Gastrocnemius medialis (tissue), 4 donors: ENCODE measurements around the gene UBFD1. TPM values are rescaled to one million over a fixed set of nuclear protein-coding genes. Genes with fewer than 3 reads are reported as not detected.

Source experiments
- ATAC-seq, 2 donors: fragments of 150-250 bp; one replicate each; pipeline ENCODE4 v1.9.1; 2016
- DNase-seq, 2 donors: peaks; one replicate each; pipeline ENCODE4 v3.0.0-alpha.2; 2019
- H3K27ac ChIP-seq, 4 donors: fragments of 200-600 bp; sonication (generic); 1 replicate in 1 of 4; 2 replicates in 3 of 4; pipeline ENCODE4 v1.5.1; 2016 to 2018; ENCODE audit warnings: mild to moderate bottlenecking in 2 of 4, moderate library complexity in 1 of 4
- H3K27me3 ChIP-seq, 3 donors: fragments of 200-600 bp; sonication (generic) in 2 of 3; 1 replicate in 1 of 3; 2 replicates in 2 of 3; pipeline versions ENCODE4 v1.5.1 to v1.6.0; 2016 to 2019; ENCODE audit warnings: mild to moderate bottlenecking in 1 of 3, moderate library complexity in 1 of 3
- H3K36me3 ChIP-seq, 2 donors: fragments of 200-600 bp; sonication (generic) in 1 of 2; one replicate each; pipeline ENCODE4 v1.5.1; 2017 to 2018
- H3K4me1 ChIP-seq, 2 donors: fragments of 200-600 bp; sonication (generic) in 1 of 2; one replicate each; pipeline ENCODE4 v1.5.1; 2016 to 2017; ENCODE audit warnings: mild to moderate bottlenecking in 2 of 2
- H3K4me3 ChIP-seq, 4 donors: fragments of 200-600 bp; sonication (generic) in 3 of 4; 1 replicate in 1 of 4; 2 replicates in 3 of 4; pipeline ENCODE4 v1.5.1; 2016 to 2019; ENCODE audit warnings: mild to moderate bottlenecking in 2 of 4
- H3K9me3 ChIP-seq, 3 donors: fragments of 200-600 bp; sonication (generic) in 2 of 3; 1 replicate in 1 of 3; 2 replicates in 2 of 3; pipeline ENCODE4 v1.5.1; 2016 to 2019
- POLR2A ChIP-seq, 2 donors: fragments of 450-650 bp; IDR thresholded peaks; one replicate each; pipeline ENCODE4 v1.6.1; 2017; ENCODE audit warnings: antibody characterized with exemption in 2 of 2, mild to moderate bottlenecking in 2 of 2, moderate library complexity in 2 of 2
- in situ Hi-C, 4 donors: fragments of 200-750 bp; cut with MboI; loops; one replicate each; pipeline versions ENCODE4 v1.15.0 to v1.8.0; 2017; ENCODE audit warnings: low sequenced_read_pairs in 4 of 4
- intact Hi-C: fragments of 100-400 bp; cut with DNase I; formaldehyde crosslinking; loops from one replicate; pipeline ENCODE4 v1.15.1; 2023; ENCODE audit warnings: low total_unique reads
- total RNA-seq, 4 donors: library from RNA; depleted of rRNA; stranded (reverse); fragments of >200 nt; gene quantifications; one replicate each; pipeline versions ENCODE4 v1.1.0 to v1.2.3, GENCODE V29; 2016
- TF ChIP-seq, protein P1 (sequence below), 5 experiments: fragments of 450-650 bp in 3 of 5; fragments of 200-600 bp in 2 of 5; sonication (generic) in 2 of 5; IDR thresholded peaks in 4 of 5; conservative IDR thresholded peaks in 1 of 5; 1 replicate in 4 of 5; 2 replicates in 1 of 5; pipeline ENCODE4 v1.5.1; 2016 to 2019; ENCODE audit warnings: antibody characterized with exemption in 5 of 5, mild to moderate bottlenecking in 3 of 5, moderate library complexity in 3 of 5

UBFD1 gene
- total RNA-seq, 4 donors from 2014 or later, result 133 to 367 (median 317) TPM

DNA sequence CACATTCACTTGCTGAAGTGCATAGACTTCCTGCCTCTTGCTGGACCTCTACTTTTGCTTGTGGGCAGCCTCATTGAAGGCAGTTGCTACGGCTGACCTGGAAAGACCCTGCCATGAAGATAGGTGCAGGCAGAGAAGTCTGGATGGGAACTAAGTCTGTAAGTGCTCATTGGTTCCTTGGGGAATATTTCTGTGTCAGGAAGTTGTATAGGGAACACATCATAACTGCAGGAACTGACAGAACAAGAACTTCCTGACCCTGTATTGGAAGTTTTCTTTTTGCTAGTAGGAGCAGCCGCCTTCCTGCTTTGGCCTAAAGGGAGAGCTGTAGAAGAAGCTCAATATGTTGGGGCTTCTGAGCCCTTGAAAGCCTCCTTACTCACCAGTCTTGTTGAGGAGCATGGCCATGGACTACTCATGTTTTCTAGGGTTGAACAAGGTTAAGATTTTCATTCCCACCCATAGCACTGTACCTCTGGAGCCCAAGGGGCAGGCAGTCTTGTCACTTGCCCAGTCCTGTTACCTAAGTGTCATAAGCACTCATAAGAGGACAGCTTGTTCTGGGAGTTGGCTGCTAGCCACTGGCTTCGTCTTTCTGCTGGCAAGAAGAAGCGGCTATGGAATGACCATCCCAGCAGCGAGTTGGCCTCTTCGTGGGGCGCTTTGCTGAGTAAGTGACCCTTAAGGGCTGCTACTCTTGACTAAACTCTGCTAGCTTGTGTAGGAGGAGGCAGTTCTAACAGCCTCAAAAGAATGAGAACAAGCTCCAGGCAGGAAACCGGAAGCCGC is 7.2 kb downstream of the UBFD1 start:
- DNase-seq (peak; percentile 93 to 99), ATAC-seq (peak; percentile 88 to 89)
- no peaks in the 10 kb centered on the region for H3K9me3 ChIP-seq
- H3K27me3 ChIP-seq, result no peaks in the 10 kb centered on the region
- peak overlapping the region; percentile 89 to 98 (median 96) for H3K27ac ChIP-seq
- in situ Hi-C loops (no loop called here), intact Hi-C loops (no loop called here)
- TF ChIP-seq, protein P1, sequence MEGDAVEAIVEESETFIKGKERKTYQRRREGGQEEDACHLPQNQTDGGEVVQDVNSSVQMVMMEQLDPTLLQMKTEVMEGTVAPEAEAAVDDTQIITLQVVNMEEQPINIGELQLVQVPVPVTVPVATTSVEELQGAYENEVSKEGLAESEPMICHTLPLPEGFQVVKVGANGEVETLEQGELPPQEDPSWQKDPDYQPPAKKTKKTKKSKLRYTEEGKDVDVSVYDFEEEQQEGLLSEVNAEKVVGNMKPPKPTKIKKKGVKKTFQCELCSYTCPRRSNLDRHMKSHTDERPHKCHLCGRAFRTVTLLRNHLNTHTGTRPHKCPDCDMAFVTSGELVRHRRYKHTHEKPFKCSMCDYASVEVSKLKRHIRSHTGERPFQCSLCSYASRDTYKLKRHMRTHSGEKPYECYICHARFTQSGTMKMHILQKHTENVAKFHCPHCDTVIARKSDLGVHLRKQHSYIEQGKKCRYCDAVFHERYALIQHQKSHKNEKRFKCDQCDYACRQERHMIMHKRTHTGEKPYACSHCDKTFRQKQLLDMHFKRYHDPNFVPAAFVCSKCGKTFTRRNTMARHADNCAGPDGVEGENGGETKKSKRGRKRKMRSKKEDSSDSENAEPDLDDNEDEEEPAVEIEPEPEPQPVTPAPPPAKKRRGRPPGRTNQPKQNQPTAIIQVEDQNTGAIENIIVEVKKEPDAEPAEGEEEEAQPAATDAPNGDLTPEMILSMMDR (IDR thresholded peaks at IDR 0.05 in 4 of 5, conservative IDR thresholded peaks at IDR 0.05 in 1 of 5), result no peak
- TF ChIP-seq POLR2A (IDR thresholded peaks at IDR 0.05), result no peak
- H3K4me1 ChIP-seq, result peaks cover 64 to 67% of the 10 kb centered on the region in 2 donors
- H3K36me3 ChIP-seq, result peaks cover 0 to 91% of the 10 kb centered on the region in 2 donors
- peak overlapping the region in 2 of 4 donors; percentile 5 to 22 for H3K4me3 ChIP-seq

- Histone ChIP-seq H3K27ac (peak overlapping the region; percentile 89 to 98 (median 96)), H3K9me3 (no peaks in the 10 kb centered on the region), H3K4me3 (no peak overlapping the region), H3K27me3 (no peaks in the 10 kb centered on the region), H3K4me1 (peaks cover 47 to 48% of the 10 kb centered on the region in 2 donors), H3K36me3 (peaks cover 0 to 91% of the 10 kb centered on the region in 2 donors)
- in situ Hi-C loops, result no loop called here
- DNase-seq, result no peak
- intact Hi-C loops, result no loop called here
- TF ChIP-seq, protein P1 (IDR thresholded peaks at IDR 0.05 in 4 of 5, conservative IDR thresholded peaks at IDR 0.05 in 1 of 5), result no peak
- no peak for TF ChIP-seq POLR2A (IDR thresholded peaks at IDR 0.05)
- ATAC-seq, result no peak
Observed at GRCh38 chr16:23566724-23567123, 9.2 kb downstream of the UBFD1 start.

- Histone ChIP-seq H3K27ac (peak overlapping the region; percentile 89 to 98 (median 96)), H3K4me3 (no peak overlapping the region), H3K36me3 (peaks cover 0 to 90% of the 10 kb centered on the region in 2 donors), H3K9me3 (no peaks in the 10 kb centered on the region), H3K4me1 (peaks cover 42 to 43% of the 10 kb centered on the region in 2 donors), H3K27me3 (no peaks in the 10 kb centered on the region)
- TF ChIP-seq, protein P1 (IDR thresholded peaks at IDR 0.05 in 4 of 5, conservative IDR thresholded peaks at IDR 0.05 in 1 of 5), result no peak
- TF ChIP-seq POLR2A (IDR thresholded peaks at IDR 0.05), result no peak
- DNase-seq, result no peak
- intact Hi-C loops (no loop called here), in situ Hi-C loops (no loop called here)
- no peak for ATAC-seq
Observed at GRCh38 chr16:23567602-23568001, 10.1 kb downstream of the UBFD1 start.

GRCh38 chr16:23570992-23571632 is 13.6 kb downstream of the UBFD1 start:
- Histone ChIP-seq H3K4me1 (peaks cover 19 to 28% of the 10 kb centered on the region in 2 donors), H3K27ac (peak overlapping the region in 3 of 4 donors; percentile 6 to 74 (median 59)), H3K36me3 (peaks cover 0 to 91% of the 10 kb centered on the region in 2 donors), H3K4me3 (no peak overlapping the region), H3K27me3 (no peaks in the 10 kb centered on the region), H3K9me3 (no peaks in the 10 kb centered on the region)
- no peak for TF ChIP-seq POLR2A (IDR thresholded peaks at IDR 0.05)
- TF ChIP-seq, protein P1 (IDR thresholded peaks at IDR 0.05 in 4 of 5, conservative IDR thresholded peaks at IDR 0.05 in 1 of 5), result no peak
- in situ Hi-C loops (no loop called here), intact Hi-C loops (no loop called here)
- ATAC-seq (no peak), DNase-seq (no peak)
